PFSK-1 (cell line): Measurements from ENCODE around the gene SPTLC2.

ENCODE experiments used
- TAF1 ChIP-seq: IDR thresholded peaks from 2 replicates; pipeline ENCODE4 v1.6.1; 2012; ENCODE audit warnings: low read length, control low read depth, borderline replicate concordance; ENCODE audit not compliant: insufficient read depth
- TF ChIP-seq, protein P1 (sequence below), 2 experiments: IDR thresholded peaks; 2 replicates each; pipeline versions ENCODE4 v1.6.1 to v1.8.0; 2011 to 2012; ENCODE audit warnings: low read depth in 2 of 2, low read length in 2 of 2, control low read depth in 1 of 2, inconsistent platforms in 1 of 2, mild to moderate bottlenecking in 1 of 2, moderate library complexity in 1 of 2; ENCODE audit not compliant: insufficient read depth in 1 of 2

DNA sequence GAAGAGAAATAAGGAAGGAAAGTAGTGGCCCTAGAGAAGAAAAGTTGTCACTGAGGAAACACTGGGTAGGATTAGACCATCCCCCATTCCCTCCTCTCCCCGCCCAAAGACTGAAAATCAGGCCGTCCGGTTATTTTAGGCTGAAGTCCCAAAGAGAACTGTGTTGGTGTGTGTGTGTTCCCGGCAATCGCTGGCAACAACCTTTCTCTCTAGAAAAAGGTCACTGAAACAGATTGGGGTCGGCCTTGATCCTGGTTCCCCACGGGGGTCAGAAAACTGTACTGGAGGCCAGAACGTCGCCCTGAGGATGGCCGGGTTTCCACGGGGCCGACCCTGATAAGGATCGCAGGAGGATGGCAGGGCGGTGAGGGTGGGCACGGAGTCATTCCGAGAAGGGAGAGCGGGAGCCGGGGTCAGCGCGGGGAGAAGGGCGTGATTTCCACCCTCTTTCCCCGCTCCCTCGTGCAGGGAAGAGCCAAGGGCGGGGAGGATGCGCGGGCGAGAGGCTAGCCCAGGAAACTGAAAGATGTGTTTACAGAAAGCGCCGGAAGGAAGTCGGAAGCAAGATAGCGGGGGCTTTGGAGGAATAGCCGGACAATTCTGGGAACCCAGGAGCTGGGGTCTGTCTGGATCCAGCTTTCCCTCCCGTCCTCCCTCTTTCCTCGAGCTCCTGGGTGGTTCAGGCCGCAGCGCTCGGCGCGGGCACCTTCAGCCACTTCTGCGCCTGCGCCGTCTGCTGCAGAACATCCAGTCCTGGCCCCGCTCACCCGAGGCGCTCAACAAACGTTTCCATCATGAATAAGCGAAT is 25.3 kb upstream of the SPTLC2 start:
- no peak for TF ChIP-seq TAF1
- TF ChIP-seq, protein P1, sequence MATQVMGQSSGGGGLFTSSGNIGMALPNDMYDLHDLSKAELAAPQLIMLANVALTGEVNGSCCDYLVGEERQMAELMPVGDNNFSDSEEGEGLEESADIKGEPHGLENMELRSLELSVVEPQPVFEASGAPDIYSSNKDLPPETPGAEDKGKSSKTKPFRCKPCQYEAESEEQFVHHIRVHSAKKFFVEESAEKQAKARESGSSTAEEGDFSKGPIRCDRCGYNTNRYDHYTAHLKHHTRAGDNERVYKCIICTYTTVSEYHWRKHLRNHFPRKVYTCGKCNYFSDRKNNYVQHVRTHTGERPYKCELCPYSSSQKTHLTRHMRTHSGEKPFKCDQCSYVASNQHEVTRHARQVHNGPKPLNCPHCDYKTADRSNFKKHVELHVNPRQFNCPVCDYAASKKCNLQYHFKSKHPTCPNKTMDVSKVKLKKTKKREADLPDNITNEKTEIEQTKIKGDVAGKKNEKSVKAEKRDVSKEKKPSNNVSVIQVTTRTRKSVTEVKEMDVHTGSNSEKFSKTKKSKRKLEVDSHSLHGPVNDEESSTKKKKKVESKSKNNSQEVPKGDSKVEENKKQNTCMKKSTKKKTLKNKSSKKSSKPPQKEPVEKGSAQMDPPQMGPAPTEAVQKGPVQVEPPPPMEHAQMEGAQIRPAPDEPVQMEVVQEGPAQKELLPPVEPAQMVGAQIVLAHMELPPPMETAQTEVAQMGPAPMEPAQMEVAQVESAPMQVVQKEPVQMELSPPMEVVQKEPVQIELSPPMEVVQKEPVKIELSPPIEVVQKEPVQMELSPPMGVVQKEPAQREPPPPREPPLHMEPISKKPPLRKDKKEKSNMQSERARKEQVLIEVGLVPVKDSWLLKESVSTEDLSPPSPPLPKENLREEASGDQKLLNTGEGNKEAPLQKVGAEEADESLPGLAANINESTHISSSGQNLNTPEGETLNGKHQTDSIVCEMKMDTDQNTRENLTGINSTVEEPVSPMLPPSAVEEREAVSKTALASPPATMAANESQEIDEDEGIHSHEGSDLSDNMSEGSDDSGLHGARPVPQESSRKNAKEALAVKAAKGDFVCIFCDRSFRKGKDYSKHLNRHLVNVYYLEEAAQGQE (IDR thresholded peaks at IDR 0.05; ENCODE audit: insufficient read depth in 1 of 2, low read depth in 2 of 2, low read length in 2 of 2), result no peak
